Stimulated activated CD8-positive, alpha-beta memory T cell treated with anti-CD3 and anti-CD28 coated beads, Interleukin-12 subunit alpha, Interleukin-12 subunit beta, amount 100 ng/mL, for 24 hours (primary cell): ENCODE data around the gene WASHC1.
"Not testable (repeated sequence)": the region's sequence is repeated elsewhere in the genome, so short reads cannot be mapped to it uniquely, and the experiment has no call there.

Experiments used
- DNase-seq: peaks from one replicate; pipeline ENCODE4 v3.0.0-alpha.2; 2020; ENCODE audit errors: extremely low read depth

The WASHC1 gene

DNA sequence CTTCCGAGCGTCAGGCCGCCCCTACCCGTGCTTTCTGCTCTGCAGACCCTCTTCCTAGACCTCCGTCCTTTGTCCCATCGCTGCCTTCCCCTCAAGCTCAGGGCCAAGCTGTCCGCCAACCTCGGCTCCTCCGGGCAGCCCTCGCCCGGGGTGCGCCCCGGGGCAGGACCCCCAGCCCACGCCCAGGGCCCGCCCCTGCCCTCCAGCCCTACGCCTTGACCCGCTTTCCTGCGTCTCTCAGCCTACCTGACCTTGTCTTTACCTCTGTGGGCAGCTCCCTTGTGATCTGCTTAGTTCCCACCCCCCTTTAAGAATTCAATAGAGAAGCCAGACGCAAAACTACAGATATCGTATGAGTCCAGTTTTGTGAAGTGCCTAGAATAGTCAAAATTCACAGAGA lies at the start of gene WASHC1:
Gene WASHC1 (minus strand): TSS at position 101 of the 400 bp plus-strand sequence. CDS start 4,457 bp downstream, outside the sequence.
- not testable (repeated sequence) for DNase-seq

DNA sequence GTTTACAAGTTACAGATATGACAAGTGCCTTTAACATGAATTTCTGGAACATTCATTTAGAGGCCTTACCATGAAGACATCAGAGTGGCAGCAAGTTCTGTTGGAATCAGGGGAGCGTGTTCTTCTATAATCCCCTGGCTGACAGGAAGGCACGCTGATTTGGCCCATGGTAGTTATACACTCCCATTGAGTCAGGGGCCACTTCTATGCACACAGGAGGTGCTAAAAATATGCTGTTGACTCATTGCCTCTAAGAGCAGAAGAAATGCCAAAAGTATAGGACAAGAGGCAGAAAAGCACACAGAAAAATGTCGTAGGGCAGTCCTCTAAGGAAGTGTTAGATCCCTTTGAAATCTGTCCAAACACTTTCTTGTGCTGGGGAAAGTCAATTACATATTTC lies 49.1 kb upstream of the WASHC1 start:
- not testable (repeated sequence) for DNase-seq

DNA sequence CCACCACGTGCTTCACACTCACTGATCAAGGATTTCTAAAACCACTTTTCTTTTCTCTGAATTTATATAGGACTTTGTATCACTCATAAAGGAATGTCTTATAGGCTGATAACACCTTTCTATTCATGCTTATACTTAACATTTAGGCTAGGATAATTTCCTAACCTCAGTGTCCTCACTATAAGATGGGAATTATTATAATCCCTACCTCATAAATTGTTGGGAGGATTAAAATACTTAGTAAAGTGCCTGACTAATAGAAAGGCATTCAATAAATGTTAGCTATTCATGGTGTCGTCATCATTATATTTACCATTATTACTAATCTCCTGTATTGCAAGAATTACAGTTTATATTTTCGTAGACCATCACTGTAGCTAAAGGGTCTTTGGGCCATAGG lies 47.1 kb upstream of the WASHC1 start:
- DNase-seq, result not testable (repeated sequence)

- DNase-seq, result not testable (repeated sequence)
These were observed 44.8 kb upstream of the WASHC1 start for GRCh38 chr9:73900-74525.

GRCh38 chr9:73076-73899 lies 44.0 kb upstream of the WASHC1 start:
- DNase-seq, result not testable (repeated sequence)

DNA sequence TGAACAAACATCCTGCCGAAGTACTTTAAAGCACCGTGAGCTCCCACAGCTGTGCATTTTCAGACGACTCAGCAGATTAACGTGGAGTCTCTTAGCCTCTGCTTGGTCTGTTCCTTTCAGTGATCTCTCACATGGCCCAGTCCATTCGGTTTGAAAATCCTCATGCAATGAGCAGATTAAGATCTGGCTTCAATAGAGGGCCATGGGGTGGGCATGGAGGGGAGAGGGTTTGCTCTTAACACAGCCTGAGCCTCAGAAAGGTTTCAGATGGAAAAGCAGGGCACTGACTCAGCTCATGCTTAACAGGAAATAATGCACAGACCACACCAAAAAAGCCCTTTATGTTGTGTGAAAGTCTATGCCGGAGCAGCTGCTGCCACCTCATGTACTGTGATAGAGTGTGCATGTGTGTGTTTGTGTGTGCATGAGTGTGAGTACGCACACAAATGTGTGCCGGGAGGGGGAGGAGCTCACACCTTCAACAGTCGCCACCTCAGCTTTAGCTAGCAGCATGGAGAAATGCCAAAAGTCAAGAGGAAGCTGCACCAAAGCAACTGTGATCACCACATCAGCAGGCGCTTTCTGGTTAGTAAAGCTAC lies 33.9 kb upstream of the WASHC1 start:
- DNase-seq, result not testable (repeated sequence)

GRCh38 chr9:52678-53077 lies 23.4 kb upstream of the WASHC1 start:
- not testable (repeated sequence) for DNase-seq

- DNase-seq, result not testable (repeated sequence)
These were observed 19.1 kb upstream of the WASHC1 start for GRCh38 chr9:48190-48842.

GRCh38 chr9:46639-47271 lies 17.5 kb upstream of the WASHC1 start:
- not testable (repeated sequence) for DNase-seq

DNA sequence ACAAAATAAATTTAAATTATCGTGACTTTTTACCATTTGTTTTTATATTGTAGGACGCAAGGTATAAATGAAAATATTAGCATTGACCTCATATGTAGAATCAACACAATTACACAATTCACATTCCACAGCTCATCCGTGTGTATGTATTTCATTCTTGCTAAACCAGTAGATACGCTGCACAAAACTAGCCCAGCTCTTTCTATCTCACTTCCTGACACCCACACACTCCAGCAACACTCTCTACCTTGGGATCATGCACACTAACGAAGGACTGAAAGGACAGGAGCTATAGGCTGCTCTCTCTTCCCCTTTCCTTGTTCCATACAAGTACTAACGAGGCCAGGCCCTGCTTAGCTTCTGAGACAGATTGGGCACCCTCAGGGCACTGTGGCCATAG lies 16.9 kb upstream of the WASHC1 start:
- DNase-seq, result not testable (repeated sequence)

GRCh38 chr9:45180-45878 lies 16.1 kb upstream of the WASHC1 start:
- DNase-seq, result not testable (repeated sequence)

DNA sequence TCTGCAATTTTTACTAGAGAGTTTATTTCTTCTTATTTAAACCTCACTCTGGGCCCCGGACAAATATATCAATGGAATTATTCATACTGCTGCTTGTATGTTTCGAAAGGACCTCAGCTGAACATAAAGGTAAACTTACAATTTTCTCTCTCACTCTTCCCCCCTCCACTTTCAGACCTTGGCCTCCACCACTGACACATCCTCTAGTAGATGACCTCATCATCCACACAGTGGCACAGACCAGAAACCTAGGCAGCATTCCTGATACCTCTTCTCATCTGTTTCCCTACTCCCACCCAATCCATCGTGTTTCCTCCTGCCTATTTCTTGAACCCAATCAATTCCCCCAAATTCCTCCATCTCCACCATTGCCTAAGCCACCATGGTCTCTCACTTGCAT lies 15.2 kb upstream of the WASHC1 start:
- DNase-seq, result not testable (repeated sequence)

- not testable (repeated sequence) for DNase-seq
These were observed 14.4 kb upstream of the WASHC1 start for GRCh38 chr9:43636-44035.

GRCh38 chr9:43116-43515 lies 13.9 kb upstream of the WASHC1 start:
- DNase-seq, result not testable (repeated sequence)

DNA sequence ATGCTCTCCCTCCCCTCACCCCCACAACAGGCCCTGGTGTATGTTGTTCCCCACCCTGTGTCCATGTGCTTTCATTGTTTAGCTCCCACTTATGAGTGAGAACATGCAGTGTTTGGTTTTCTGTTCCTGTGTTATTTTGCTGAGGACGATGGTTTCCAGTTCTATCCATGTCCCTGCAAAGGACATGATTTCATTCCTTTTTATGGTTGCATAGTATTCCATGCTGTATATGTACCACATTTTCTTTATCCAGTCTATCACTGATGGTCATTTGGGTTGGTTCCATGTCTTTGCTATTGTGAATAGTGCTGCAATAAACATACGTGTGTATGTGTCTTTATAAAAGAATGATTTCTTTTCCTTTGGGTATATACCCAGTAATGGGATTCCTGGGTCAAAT lies 12.6 kb upstream of the WASHC1 start:
- not testable (repeated sequence) for DNase-seq

- DNase-seq, result not testable (repeated sequence)
These were observed 12.0 kb upstream of the WASHC1 start for GRCh38 chr9:41261-41676.

- not testable (repeated sequence) for DNase-seq
These were observed 3.1 kb upstream of the WASHC1 start for GRCh38 chr9:32308-32707.

DNA sequence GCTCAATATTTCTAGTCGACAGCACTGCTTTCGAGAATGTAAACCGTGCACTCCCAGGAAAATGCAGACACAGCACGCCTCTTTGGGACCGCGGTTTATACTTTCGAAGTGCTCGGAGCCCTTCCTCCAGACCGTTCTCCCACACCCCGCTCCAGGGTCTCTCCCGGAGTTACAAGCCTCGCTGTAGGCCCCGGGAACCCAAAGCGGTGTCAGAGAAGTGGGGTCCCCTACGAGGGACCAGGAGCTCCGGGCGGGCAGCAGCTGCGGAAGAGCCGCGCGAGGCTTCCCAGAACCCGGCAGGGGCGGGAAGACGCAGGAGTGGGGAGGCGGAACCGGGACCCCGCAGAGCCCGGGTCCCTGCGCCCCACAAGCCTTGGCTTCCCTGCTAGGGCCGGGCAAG lies 481 bp downstream of the WASHC1 start:
- DNase-seq, result not testable (repeated sequence)

DNA sequence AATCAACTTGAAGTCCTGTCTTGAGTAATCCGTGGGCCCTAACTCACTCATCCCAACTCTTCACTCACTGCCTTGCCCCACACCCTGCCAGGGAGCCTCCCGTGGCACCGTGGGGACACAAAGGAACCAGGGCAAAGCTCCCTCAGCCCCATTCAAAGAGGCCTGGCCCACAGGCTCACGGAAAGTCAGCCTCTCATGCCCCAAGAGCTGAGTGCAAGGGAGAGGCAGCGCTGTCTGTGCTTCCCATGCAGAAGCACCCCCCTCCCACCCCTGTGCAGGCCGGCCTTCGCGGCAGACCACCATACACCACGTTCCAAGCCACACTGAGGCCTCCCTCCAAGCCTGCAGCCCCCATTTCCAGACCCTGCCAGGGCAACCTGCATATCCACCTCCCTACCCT lies 7.6 kb downstream of the WASHC1 start:
- not testable (repeated sequence) for DNase-seq

GRCh38 chr9:16875-17274 lies 12.4 kb downstream of the WASHC1 start:
- not testable (repeated sequence) for DNase-seq
